PFSK-1 (cell line): ENCODE results near the gene ATIC. TPM values are rescaled to one million over a fixed set of nuclear protein-coding genes. Genes with fewer than 3 reads are reported as not detected.

Experiments used
- FOXP2 ChIP-seq: optimal IDR thresholded peaks from 2 replicates; pipeline ENCODE3; 2011; ENCODE audit warnings: borderline replicate concordance, control low read depth, inconsistent platforms; ENCODE audit not compliant: insufficient read depth; ENCODE audit errors: extremely low read length, extremely low read depth
- POLR2AphosphoS5 ChIP-seq: IDR thresholded peaks from 2 replicates; pipeline ENCODE4 v1.6.1; 2012; ENCODE audit warnings: low read depth, mild to moderate bottlenecking, control low read depth, low read length, moderate library complexity
- SIN3A ChIP-seq: IDR thresholded peaks from 2 replicates; pipeline ENCODE4 v1.6.1; 2012; ENCODE audit warnings: mild to moderate bottlenecking, low read length, moderate library complexity, borderline replicate concordance; ENCODE audit not compliant: insufficient read depth
- TAF1 ChIP-seq: IDR thresholded peaks from 2 replicates; pipeline ENCODE4 v1.6.1; 2012; ENCODE audit warnings: low read length, control low read depth, borderline replicate concordance; ENCODE audit not compliant: insufficient read depth
- polyA plus RNA-seq: library from polyadenylated mRNA; unstranded; fragments of >200 nt; gene quantifications from one replicate; pipeline ENCODE4 v1.2.1, GENCODE V29; 2012; ENCODE audit warnings: low read depth, missing spikeins; ENCODE audit not compliant: insufficient read length
- TF ChIP-seq, protein P1 (sequence below), 2 experiments: IDR thresholded peaks; 2 replicates each; pipeline versions ENCODE4 v1.6.1 to v1.8.0; 2011 to 2012; ENCODE audit warnings: low read depth in 2 of 2, low read length in 2 of 2, control low read depth in 1 of 2, inconsistent platforms in 1 of 2, mild to moderate bottlenecking in 1 of 2, moderate library complexity in 1 of 2; ENCODE audit not compliant: insufficient read depth in 1 of 2

The ATIC gene
- 157 TPM for polyA plus RNA-seq

DNA sequence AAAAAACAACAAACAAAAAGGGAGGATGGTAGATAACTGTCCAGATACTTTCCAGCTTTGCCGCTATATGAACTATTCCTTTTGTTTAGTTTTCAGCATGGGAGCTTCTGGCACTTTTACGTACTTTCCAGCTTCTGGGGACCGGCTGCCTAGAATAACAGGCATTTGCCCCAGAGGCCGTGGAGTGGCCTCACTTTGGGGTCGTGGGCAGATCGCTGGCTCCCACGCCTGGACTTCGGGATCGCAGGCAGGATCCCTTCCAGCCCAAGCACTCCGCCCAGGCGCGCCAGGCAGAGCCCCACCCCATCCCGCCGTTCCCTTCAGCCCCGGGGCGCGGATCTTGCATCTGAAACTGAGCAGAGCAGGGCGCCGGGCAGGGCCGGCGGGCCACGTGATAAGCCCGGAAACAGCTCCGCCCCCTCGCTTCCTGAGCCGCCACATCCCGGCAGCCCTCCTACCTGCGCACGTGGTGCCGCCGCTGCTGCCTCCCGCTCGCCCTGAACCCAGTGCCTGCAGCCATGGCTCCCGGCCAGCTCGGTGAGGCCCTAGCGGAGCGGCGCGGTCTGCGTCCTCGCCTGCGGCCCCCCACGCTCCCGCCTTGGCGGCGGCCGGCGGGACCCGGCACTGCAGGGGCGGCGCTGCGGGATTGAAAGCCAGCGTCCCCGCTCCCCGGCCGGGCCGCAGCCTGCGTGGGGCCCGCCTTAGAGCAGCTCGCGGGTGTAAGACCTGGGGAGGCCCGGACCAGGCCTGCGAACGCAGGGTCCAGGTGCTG, at the start of gene ATIC:
Gene ATIC (plus strand): TSS at position 435 of the 772 bp plus-strand sequence. CDS start 84 bp downstream, at position 519.
- TF ChIP-seq, protein P1, sequence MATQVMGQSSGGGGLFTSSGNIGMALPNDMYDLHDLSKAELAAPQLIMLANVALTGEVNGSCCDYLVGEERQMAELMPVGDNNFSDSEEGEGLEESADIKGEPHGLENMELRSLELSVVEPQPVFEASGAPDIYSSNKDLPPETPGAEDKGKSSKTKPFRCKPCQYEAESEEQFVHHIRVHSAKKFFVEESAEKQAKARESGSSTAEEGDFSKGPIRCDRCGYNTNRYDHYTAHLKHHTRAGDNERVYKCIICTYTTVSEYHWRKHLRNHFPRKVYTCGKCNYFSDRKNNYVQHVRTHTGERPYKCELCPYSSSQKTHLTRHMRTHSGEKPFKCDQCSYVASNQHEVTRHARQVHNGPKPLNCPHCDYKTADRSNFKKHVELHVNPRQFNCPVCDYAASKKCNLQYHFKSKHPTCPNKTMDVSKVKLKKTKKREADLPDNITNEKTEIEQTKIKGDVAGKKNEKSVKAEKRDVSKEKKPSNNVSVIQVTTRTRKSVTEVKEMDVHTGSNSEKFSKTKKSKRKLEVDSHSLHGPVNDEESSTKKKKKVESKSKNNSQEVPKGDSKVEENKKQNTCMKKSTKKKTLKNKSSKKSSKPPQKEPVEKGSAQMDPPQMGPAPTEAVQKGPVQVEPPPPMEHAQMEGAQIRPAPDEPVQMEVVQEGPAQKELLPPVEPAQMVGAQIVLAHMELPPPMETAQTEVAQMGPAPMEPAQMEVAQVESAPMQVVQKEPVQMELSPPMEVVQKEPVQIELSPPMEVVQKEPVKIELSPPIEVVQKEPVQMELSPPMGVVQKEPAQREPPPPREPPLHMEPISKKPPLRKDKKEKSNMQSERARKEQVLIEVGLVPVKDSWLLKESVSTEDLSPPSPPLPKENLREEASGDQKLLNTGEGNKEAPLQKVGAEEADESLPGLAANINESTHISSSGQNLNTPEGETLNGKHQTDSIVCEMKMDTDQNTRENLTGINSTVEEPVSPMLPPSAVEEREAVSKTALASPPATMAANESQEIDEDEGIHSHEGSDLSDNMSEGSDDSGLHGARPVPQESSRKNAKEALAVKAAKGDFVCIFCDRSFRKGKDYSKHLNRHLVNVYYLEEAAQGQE (IDR thresholded peaks at IDR 0.05; ENCODE audit: insufficient read depth in 1 of 2, low read depth in 2 of 2, low read length in 2 of 2), result peak; percentile 32 to 44; a peak in 1 of 4 replicates
- TF ChIP-seq POLR2AphosphoS5 (peak; percentile 68; the same call in 1 of the 2 replicates), TAF1 (peak; percentile 83), SIN3A (peak; percentile 69; the same call in 1 of the 2 replicates), FOXP2 (peak; percentile 74)

DNA sequence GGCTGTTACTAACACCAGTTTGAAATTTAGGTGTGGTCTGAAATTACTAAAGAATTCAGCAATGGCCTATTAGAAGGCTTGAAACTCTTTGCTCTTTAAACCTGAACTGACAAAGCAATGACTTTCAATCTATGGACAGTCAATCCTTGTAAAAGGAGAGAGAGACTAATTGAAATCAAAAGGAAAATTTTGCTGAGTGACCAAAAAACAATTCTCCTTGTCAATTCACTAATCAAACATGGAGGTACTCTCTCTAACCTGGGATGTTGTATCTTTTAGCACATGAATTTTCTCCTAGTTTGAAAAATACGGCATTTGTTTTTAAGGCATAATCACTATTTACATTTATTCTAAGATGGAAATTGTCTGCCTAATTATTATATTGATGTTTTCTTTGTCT, 49.6 kb upstream of the ATIC start:
- TF ChIP-seq POLR2AphosphoS5 (no peak), SIN3A (no peak), FOXP2 (no peak), TAF1 (no peak)
- TF ChIP-seq, protein P1 (IDR thresholded peaks at IDR 0.05; ENCODE audit: insufficient read depth in 1 of 2, low read depth in 2 of 2, low read length in 2 of 2), result no peak

DNA sequence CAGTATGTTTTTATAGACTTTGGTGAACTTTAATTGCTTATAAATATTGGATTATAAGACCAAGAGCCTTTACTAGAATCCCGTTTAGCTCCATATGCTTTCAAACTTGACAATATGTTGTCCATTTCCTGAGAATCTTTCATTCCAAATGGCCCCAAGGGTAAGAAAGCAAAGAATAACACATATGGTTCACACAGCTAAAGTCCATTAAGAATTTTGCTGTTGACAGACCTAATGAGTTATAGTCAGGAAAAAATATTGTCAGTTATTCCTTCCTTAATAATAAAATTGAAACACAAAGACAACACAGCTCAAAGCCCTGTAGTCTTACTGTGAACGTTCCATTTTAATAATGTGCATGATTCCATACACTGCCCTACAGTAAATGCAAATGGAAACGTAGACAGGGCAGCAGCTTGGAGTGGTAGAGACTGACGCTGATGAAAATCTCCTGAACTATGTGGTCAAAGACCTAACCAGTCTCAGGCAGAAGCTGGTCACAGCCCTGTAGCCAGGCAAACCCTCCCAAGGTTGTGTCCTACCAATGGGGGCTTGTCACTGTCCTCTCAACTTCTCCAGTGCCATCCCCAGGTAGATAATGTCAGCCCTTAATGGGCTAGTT, 49.0 kb upstream of the ATIC start:
- TF ChIP-seq, protein P1 (IDR thresholded peaks at IDR 0.05; ENCODE audit: insufficient read depth in 1 of 2, low read depth in 2 of 2, low read length in 2 of 2), result no peak
- TF ChIP-seq POLR2AphosphoS5 (no peak), SIN3A (no peak), FOXP2 (no peak), TAF1 (no peak)

DNA sequence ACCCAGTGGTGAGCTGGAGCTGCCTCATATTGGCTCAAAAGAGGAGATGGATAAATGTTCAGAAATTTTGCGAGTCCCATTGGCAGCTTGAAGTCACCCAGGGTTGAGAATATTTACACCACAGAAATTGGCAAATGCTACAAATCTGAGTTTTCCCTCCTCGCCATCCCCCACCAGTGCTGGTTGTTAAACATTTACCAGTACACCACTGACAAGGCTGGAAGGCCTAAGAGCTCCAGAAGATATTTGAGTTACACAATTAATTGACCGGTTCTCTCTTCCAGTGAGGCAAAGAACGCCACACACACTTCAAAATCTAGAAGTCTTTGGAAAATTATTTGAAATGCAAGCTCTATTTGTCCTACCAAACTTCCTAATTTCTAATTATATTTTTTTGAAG, 47.5 kb upstream of the ATIC start:
- TF ChIP-seq, protein P1 (IDR thresholded peaks at IDR 0.05; ENCODE audit: insufficient read depth in 1 of 2, low read depth in 2 of 2, low read length in 2 of 2), result no peak
- no peak for TF ChIP-seq POLR2AphosphoS5
- no peak for TF ChIP-seq FOXP2
- TF ChIP-seq SIN3A, result no peak
- TF ChIP-seq TAF1, result no peak
